Esophagus squamous epithelium (tissue), 5 donors: Measurements from ENCODE around the gene TNFRSF12A. TPM values are rescaled to one million over a fixed set of nuclear protein-coding genes. Genes with fewer than 3 reads are reported as not detected.

ENCODE experiments used
- DNase-seq: peaks from one replicate; lab custom pipeline; 2025; lab: John Stamatoyannopoulos, UW
- H3K27ac ChIP-seq, 4 donors: fragments of 200-600 bp; sonication (generic); one replicate each; pipeline ENCODE4 v1.5.1; 2016 to 2019; ENCODE audit warnings: mild to moderate bottlenecking in 1 of 4
- H3K27me3 ChIP-seq, 4 donors: fragments of 200-600 bp; sonication (generic); 1 replicate in 3 of 4; 2 replicates in 1 of 4; pipeline versions ENCODE4 v1.5.1 to v1.6.0; 2017 to 2021; ENCODE audit warnings: antibody characterized with exemption in 1 of 4
- H3K36me3 ChIP-seq, 3 donors: fragments of 200-600 bp; sonication (generic); one replicate each; pipeline ENCODE4 v1.5.1; 2016 to 2019
- H3K4me1 ChIP-seq, 3 donors: fragments of 200-600 bp; sonication (generic); one replicate each; pipeline ENCODE4 v1.5.1; 2017 to 2019
- H3K4me3 ChIP-seq, 4 donors: fragments of 200-600 bp; sonication (generic); 1 replicate in 3 of 4; 2 replicates in 1 of 4; pipeline ENCODE4 v1.5.1; 2016 to 2019; ENCODE audit warnings: mild to moderate bottlenecking in 2 of 4, moderate library complexity in 1 of 4
- H3K9me3 ChIP-seq, 3 donors: fragments of 200-600 bp; sonication (generic); one replicate each; pipeline ENCODE4 v1.5.1; 2016 to 2019
- CTCF ChIP-seq, 6 experiments: fragments of 450-650 bp in 4 of 6; fragments of 200-600 bp in 2 of 6; sonication (generic) in 2 of 6; IDR thresholded peaks; one replicate each; pipeline ENCODE4 v1.5.1; 2016 to 2019; ENCODE audit warnings: antibody characterized with exemption in 6 of 6, mild to moderate bottlenecking in 4 of 6, moderate library complexity in 4 of 6
- POLR2A ChIP-seq, 4 donors: fragments of 450-650 bp; IDR thresholded peaks; one replicate each; pipeline ENCODE4 v1.6.1; 2017; ENCODE audit warnings: antibody characterized with exemption in 4 of 4, mild to moderate bottlenecking in 4 of 4, moderate library complexity in 3 of 4
- WGBS, 2 donors: methylation state at CpG; one replicate each; pipeline ENCODE4 v1.1.5; 2018; 5-methylcytosine and 5-hydroxymethylcytosine counted together
- intact Hi-C: fragments of 100-400 bp; cut with DNase I; formaldehyde crosslinking; loops from one replicate; pipeline ENCODE4 v1.15.0; 2022
- total RNA-seq, 4 donors: library from RNA; depleted of rRNA; stranded (reverse); fragments of >200 nt; gene quantifications; one replicate each; pipeline ENCODE4 v1.1.0, GENCODE V29; 2016
- donor health status: DM: yes; HTN: yes; CAD: no.

TNFRSF12A gene
- total RNA-seq, 4 donors from 2014 or later, result 15.3 to 46.0 (median 28.6) TPM

- WGBS, 2 donors, result 48 to 50% methylated on average over 8 to 14 of the region's 21 CpGs
- H3K36me3 ChIP-seq, result no peaks in the 10 kb centered on the region
- H3K27ac ChIP-seq, result no peak overlapping the region
- no peak overlapping the region for H3K4me3 ChIP-seq
- TF ChIP-seq CTCF (IDR thresholded peaks at IDR 0.05), result no peak
- TF ChIP-seq POLR2A (IDR thresholded peaks at IDR 0.05), result no peak
- H3K27me3 ChIP-seq, result peaks cover 8 to 100% (median 19%) of the 10 kb centered on the region in 4 donors
- H3K9me3 ChIP-seq, result no peaks in the 10 kb centered on the region
- no peak for DNase-seq
- intact Hi-C loops, result no loop called here
- peaks cover 0 to 42% (median 12%) of the 10 kb centered on the region in 3 donors for H3K4me1 ChIP-seq
Measured at GRCh38 chr16:3009568-3010390, 10.4 kb upstream of the TNFRSF12A start.

- peaks cover 0 to 37% (median 9%) of the 10 kb centered on the region in 3 donors for H3K4me1 ChIP-seq
- H3K27me3 ChIP-seq, result peaks cover 6 to 100% (median 19%) of the 10 kb centered on the region in 4 donors
- no peaks in the 10 kb centered on the region for H3K9me3 ChIP-seq
- 88 to 92% methylated on average over 4 to 8 of the region's 8 CpGs for WGBS, 2 donors
- no peak overlapping the region for H3K27ac ChIP-seq
- intact Hi-C loops, result no loop called here
- H3K36me3 ChIP-seq, result no peaks in the 10 kb centered on the region
- TF ChIP-seq CTCF (IDR thresholded peaks at IDR 0.05), result no peak
- no peak for TF ChIP-seq POLR2A (IDR thresholded peaks at IDR 0.05)
- no peak overlapping the region for H3K4me3 ChIP-seq
- DNase-seq, result no peak
Measured at GRCh38 chr16:3010510-3010909, 9.7 kb upstream of the TNFRSF12A start.

GRCh38 chr16:3012246-3012645 lies 7.9 kb upstream of the TNFRSF12A start:
- peaks cover 0 to 37% (median 9%) of the 10 kb centered on the region in 3 donors for H3K4me1 ChIP-seq
- H3K9me3 ChIP-seq, result no peaks in the 10 kb centered on the region
- intact Hi-C loops, result no loop called here
- no peak overlapping the region for H3K27ac ChIP-seq
- H3K4me3 ChIP-seq, result no peak overlapping the region
- peaks cover 0 to 95% (median 19%) of the 10 kb centered on the region in 4 donors for H3K27me3 ChIP-seq
- WGBS, 2 donors, result 3 to 8% methylated on average over 7 to 12 of the region's 19 CpGs
- no peaks in the 10 kb centered on the region for H3K36me3 ChIP-seq
- DNase-seq, result no peak
- no peak for TF ChIP-seq CTCF (IDR thresholded peaks at IDR 0.05)
- no peak for TF ChIP-seq POLR2A (IDR thresholded peaks at IDR 0.05)

- intact Hi-C loops, result no loop called here
- no peaks in the 10 kb centered on the region for H3K36me3 ChIP-seq
- 0 to 31% methylated on average over 2 to 3 of the region's 27 CpGs for WGBS, 2 donors
- H3K4me1 ChIP-seq, result peaks cover 0 to 38% (median 9%) of the 10 kb centered on the region in 3 donors
- no peaks in the 10 kb centered on the region for H3K9me3 ChIP-seq
- peaks cover 0 to 95% (median 22%) of the 10 kb centered on the region in 4 donors for H3K27me3 ChIP-seq
- no peak for TF ChIP-seq POLR2A (IDR thresholded peaks at IDR 0.05)
- TF ChIP-seq CTCF (IDR thresholded peaks at IDR 0.05), result no peak
- no peak within 1 kb of the TSS for H3K27ac ChIP-seq
- DNase-seq, result no peak
- no peak within 1 kb of the TSS for H3K4me3 ChIP-seq
Measured at GRCh38 chr16:3012828-3013420, 7.2 kb upstream of the TNFRSF12A start, which contains the start of gene CLDN9. Gene CLDN9, plus strand, starts transcription at chr16:3012923. Its CDS starts 440 bp downstream, at chr16:3013363.

- Histone ChIP-seq H3K9me3 (no peaks in the 10 kb centered on the region), H3K27ac (no peak overlapping the region), H3K4me1 (peaks cover 0 to 38% (median 9%) of the 10 kb centered on the region in 3 donors), H3K27me3 (peaks cover 0 to 95% (median 24%) of the 10 kb centered on the region in 4 donors), H3K4me3 (no peak overlapping the region), H3K36me3 (no peaks in the 10 kb centered on the region)
- 61% methylated on average over 18 of the region's 27 CpGs; no CpG with 5 or more reads in 1 of the 2 donors for WGBS, 2 donors
- TF ChIP-seq CTCF (IDR thresholded peaks at IDR 0.05) (no peak), POLR2A (IDR thresholded peaks at IDR 0.05) (no peak)
- no peak for DNase-seq
- intact Hi-C loops, result no loop called here
Measured at GRCh38 chr16:3013491-3013951, 6.6 kb upstream of the TNFRSF12A start.
